B cell (primary cell): ENCODE results near the gene POGZ.

Experiments
- EZH2 ChIP-seq: IDR thresholded peaks from 2 replicates; pipeline ENCODE4 v1.6.1; 2012; ENCODE audit warnings: borderline replicate concordance, low read depth, mild to moderate bottlenecking, moderate library complexity, low read length; ENCODE audit not compliant: insufficient read depth, poor library complexity, severe bottlenecking
- TF ChIP-seq, protein P1 (sequence below): fragments of 200-600 bp; IDR thresholded peaks from one replicate; pipeline ENCODE4 v1.8.0; 2022; ENCODE audit warnings: antibody characterized with exemption, mild to moderate bottlenecking

- TF ChIP-seq, protein P1, sequence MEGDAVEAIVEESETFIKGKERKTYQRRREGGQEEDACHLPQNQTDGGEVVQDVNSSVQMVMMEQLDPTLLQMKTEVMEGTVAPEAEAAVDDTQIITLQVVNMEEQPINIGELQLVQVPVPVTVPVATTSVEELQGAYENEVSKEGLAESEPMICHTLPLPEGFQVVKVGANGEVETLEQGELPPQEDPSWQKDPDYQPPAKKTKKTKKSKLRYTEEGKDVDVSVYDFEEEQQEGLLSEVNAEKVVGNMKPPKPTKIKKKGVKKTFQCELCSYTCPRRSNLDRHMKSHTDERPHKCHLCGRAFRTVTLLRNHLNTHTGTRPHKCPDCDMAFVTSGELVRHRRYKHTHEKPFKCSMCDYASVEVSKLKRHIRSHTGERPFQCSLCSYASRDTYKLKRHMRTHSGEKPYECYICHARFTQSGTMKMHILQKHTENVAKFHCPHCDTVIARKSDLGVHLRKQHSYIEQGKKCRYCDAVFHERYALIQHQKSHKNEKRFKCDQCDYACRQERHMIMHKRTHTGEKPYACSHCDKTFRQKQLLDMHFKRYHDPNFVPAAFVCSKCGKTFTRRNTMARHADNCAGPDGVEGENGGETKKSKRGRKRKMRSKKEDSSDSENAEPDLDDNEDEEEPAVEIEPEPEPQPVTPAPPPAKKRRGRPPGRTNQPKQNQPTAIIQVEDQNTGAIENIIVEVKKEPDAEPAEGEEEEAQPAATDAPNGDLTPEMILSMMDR, result no peak
- TF ChIP-seq EZH2, result no peak
Measured at GRCh38 chr1:151368393-151369301, 90.6 kb downstream of the POGZ start.
